GM19468 (cell line): ENCODE data around the gene CASK.
A peak's percentile ranks its signal among the peaks of the same experiment; 100 is the strongest.
"Not testable (repeated sequence)": the region's sequence is repeated elsewhere in the genome, so short reads cannot be mapped to it uniquely, and the experiment has no call there.

Source experiments
- ATAC-seq: cut with Tn5 transposase; IDR thresholded peaks from one replicate; pipeline ENCODE4 v1.9.1; 2021; ENCODE audit warnings: mild to moderate bottlenecking, moderate library complexity, moderate number of reproducible peaks; ENCODE audit not compliant: unreplicated experiment; ENCODE audit errors: extremely low read depth

Gene CASK

DNA sequence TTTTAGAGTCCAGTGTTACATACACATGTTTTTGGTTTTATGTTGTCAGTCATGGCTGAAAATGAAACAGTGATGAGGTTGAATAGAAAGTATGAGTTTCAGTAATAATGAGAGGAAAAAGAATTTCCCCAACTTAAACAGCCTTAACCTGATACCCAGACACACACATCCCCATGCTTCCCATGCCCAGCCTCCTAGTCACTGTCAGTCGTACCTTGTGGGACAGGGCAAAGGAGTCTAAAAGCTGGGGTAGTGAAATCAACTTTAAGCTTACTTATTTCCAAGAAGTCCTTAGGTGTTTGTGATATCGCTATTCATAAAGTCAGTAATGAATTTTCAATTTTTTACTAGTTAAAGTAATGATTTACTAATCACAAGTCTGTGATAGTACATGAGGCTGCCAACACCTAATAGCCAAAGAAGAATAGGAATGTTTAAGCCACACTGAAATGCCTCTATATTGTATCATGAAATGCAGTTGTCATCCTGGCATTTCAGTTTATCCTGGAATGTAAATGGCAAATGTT lies 258.9 kb downstream of the CASK start:
- ATAC-seq, result peak; percentile 37

DNA sequence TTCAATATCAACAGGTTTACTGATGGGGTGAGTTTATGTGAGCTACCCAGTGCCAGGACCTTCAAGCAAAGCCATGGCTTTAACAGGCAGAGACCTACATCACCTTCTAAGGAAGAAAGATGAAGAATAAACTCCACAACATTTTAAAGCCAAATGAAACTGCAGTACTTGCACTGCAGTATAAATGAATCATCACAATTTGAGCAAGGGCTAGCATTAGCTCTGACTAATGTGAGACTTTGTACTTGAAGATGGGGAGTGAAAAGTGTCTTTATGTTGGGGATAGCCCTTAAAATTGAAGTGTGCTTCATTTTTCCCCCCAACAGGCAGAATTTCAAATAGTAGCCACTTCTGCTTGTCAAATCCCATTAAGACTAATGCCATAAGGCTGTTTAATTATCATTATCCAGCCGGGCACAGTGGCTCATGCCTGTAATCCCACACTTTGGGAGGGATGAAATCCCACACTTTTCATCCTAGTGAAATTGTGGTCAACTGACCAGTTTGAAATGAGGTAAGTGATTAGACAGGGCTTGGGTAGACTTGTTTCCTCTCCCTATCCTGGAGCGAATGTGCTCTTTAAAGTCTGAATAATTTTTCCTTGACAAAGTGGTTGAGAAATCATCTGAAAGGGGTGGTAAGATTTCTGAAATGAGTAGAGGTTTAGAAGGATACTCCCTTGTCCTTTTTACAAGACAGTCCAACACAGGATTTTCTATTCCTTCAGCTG lies 261.8 kb downstream of the CASK start:
- no peak for ATAC-seq

DNA sequence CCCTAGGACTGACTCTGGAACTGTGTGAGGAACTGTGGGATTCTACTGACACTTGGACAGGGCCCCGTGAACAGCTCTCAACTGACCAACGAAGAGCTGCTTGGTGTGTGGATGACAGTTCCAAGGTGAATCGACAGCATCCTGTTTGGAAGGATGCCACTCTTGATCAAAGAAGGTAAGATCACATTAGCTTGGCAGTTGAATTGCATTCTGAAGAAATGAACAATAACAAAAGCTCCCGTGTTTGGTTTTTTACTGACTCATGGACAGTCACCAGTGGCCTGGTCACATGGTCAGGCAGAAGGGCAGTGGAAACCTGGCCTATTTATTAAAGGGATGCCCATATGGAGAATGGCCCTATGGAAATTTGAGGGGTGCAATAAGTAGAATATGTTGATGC lies 267.7 kb downstream of the CASK start:
- no peak for ATAC-seq

DNA sequence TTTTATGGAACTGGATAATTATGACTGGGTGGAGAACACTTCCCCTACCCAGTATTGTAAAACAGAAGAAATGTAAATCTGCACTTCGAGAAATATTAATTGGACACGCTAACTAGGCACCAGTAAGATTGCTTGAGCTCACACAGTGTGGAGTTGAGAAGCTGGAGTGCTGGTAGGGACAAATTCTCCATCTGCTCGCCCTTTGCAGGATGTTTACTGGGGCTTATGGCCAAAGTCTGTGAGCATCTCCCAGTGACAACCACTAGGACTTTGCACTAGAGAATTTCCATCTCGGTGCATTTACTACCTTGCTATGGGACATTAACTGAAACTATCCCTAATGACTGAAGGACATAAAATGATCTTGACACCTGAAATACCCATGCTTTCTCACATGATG lies 268.3 kb downstream of the CASK start:
- no peak for ATAC-seq

DNA sequence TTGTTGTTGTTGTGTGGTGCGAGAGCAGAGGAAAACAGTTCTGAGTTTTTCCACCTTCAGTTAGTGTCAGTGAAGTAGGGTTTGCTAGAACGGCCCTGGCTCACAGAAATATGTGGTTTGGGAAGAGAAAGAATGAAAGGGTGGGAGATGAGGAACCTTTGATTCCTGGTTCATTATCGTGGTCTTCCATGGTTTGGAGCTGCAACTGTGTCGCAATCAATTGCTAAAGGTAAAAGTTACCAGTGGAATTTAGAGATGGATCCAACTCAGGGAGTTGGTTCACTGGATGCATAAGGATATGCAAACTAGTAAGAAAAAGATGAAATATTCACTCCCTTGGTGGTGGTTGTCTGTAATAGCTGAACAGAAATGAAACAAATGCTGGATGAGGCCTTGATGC lies 270.2 kb downstream of the CASK start:
- ATAC-seq, result no peak

DNA sequence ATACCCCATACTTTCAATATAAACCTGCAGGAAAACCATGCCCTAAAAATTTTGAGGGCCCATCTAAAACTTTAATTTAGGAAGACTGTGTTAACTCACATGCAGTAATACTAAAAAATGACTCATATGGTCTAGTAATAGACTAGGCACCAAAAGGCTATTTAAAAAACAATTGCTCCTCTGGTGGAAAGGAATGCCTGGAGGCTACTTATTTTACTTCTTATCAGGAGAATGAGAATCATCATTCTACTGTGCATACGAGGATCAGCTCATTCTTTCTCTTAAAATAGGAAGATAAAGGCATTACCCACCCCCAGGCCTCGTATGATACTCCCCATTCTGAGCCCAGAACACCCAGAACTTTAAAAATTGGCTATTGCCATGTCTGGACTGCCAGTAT lies 277.2 kb downstream of the CASK start:
- not testable (repeated sequence) for ATAC-seq

DNA sequence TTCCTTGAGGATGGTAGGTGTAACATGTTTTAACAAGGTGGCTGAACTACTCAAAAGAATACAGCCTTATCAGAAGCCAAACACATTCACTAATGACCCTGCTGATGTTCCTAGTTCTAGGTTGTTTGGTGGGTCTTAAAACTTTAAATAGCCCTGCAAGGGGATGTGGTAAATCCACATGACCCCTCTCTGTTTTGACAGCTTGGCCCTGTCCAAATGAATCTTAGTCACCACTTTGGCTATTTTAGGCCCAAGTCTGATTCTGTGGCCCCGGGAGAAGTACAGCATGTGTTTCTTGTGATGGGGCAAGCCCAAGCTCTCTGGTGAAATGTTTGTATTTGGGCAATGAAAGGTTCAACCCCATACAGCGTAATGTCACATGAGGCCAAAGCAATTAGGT lies 289.1 kb downstream of the CASK start:
- no peak for ATAC-seq

DNA sequence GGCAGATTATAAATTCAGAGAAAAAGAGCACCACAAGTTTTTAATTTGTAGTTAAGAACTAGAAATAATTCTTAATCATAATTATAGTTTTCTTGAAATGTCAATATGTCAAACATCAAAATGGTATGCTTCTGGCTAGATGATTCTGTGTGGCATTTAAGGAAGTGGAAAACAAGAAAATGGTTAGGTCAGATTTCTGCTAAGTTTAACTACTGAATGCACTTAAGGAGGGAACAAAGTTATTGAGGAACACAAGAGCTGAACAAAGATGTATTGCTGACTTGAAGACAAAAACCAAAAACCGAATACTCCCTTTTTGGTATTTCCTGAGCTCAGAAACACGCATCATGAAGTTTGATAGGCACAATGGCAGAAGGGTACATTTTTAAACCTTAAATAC lies 293.3 kb downstream of the CASK start:
- no peak for ATAC-seq

DNA sequence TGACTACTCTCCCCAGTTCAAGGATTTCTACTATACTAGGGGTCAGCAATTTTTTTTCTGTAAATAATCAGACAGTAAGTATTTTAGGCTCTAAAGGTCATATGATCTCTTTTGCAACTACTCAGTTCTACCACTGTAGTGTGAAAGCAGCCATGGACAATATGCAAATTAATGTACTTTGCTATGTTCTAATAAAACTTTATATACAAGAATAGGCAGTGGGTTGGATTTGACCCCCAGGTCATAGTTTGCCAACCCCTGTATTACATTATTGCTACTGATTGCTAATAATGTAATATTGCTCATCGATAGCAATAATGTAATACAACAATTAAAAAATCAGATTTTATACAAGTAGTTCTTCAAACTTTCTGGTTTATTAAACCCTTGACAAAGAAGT lies 293.8 kb downstream of the CASK start:
- ATAC-seq, result no peak

DNA sequence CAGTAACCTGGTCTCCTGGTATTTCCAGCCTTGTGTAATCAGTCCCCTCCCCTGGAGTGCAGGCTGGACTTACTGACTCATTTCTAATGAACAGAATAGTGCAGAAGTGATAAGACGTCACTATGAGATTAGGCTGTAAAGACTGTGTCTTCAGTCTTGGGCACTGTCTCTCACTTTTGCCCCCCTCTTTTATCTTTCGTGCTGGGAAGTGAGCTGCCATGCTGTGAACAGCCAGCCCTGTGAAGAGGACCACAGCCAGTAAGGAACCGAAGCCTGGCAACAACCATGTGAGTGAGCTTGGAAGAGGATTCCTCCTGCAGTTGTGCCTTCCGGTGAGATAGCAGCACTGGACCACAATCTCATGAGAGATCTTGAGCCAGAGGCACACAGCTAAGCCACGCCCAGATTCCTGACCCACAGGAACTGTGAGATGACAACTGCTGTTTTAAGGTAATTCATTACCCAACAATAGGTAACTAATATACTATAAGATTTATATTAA lies 302.1 kb downstream of the CASK start:
- ATAC-seq, result no peak

DNA sequence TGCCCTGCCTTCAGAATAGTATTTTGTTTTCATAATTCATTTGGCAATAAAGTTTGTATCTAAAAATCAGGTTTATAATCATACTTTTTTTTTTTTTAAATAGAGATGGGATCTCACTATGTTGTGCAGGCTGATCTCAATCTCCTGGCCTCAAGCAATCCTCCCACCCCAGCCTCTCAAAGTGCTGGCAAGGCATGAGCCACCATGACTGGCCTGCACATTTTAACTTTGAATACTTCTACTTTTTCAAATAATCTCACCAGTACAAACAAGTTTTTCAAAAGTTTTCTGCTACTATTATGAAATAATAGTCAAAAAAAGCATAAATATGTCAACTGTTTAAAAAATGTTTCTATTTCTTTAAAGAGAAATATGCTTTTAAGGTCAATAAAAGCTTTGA lies 304.1 kb downstream of the CASK start:
- no peak for ATAC-seq

DNA sequence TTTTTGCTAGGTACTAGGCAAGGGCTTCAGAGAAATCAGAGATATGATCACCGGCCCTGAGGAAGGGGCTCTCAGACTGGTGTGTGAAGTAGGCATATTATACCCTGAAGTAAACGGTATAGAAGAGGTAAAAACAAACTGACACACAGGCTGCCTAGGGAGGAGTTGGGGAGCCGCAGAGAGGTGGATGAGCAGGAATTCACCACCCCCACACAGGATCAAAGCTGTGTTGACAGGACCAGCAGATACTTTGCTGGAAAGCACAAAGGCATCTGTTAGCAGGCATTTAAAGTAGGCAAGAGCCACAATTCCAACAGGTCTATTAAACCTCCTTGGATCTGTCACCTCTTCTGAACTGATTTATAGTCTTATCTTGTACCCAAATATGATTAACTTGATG lies 306.4 kb downstream of the CASK start:
- no peak for ATAC-seq

DNA sequence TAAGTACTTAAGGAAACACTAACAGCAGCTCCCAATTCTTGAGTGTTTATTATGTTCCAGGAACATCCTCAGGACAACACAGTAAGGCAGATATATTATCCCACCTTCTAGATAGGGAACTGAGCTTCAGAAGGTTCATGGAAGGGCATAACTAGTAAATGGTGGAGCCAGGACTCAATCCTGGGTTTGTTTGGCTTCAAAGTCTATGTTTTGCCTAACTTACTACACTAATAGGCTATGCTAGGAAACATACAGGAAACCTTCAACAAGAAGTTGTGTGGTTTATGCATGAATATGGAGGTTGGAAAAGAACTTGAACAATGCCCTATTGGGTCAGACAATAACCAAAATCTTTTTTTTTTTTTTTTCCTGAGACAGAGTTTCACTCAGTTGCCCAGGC lies 307.1 kb downstream of the CASK start:
- ATAC-seq, result no peak

DNA sequence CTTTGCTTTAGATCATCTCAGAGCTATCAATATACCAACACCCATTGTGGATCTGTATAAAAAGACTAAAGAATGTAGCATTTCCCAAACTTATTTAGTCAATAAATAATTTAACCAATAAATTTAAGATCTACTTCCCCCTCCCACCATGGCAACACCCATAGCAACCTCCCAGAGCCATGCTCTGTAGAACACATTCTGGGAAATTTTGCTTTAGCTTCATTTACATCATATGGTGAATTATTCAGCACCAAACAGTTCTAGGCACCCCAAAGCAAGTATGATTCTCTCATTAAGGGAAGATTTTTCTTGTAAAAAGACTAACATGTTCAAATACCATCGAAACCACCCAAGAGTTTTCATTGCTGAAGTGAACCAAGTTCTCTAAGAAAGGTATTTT lies 315.1 kb downstream of the CASK start:
- ATAC-seq, result no peak

DNA sequence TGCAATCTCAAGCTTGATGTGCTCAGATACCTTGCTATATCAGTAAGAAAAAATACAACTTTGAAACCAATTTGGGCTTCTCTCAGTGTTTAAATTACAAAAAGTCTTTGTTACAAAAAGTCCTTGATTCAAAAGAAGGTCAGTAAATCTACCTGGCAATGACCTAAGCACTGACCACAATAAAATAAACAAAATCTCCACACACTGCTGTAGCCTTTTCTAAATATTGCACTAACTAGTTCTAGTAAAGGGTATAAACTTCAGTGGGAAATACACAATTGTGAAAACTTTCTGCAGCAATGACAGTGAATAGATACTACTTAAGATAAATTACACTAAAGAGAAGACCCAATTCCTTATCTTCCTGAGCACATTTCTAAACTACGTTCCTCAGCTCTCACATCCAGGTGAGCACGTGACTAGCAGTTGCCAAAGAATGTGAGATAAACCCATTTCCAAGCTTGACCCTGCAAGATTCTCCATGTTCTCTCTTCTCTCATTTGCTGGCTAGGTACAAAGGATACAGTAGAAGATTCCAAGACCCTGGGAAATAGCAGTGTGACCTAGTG lies 316.0 kb downstream of the CASK start:
- ATAC-seq, result no peak

DNA sequence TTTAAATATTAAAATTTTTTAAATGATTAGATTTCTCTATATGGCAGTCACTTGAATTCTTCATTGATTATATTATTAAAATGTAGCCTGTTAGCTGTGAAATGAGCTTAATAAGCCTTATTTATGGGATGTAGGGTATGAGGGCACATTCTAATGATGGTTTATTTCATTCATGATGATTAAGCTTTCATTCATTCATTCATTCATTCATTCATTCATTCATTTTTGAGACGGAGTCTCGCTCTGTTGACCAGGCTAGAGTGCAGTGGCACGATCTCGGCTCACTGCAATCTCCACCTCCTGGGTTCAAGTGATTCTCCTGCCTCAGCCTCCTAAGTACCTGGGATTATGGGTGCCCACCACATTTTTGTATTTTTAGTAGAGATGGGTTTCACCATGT lies 317.3 kb downstream of the CASK start:
- not testable (repeated sequence) for ATAC-seq

DNA sequence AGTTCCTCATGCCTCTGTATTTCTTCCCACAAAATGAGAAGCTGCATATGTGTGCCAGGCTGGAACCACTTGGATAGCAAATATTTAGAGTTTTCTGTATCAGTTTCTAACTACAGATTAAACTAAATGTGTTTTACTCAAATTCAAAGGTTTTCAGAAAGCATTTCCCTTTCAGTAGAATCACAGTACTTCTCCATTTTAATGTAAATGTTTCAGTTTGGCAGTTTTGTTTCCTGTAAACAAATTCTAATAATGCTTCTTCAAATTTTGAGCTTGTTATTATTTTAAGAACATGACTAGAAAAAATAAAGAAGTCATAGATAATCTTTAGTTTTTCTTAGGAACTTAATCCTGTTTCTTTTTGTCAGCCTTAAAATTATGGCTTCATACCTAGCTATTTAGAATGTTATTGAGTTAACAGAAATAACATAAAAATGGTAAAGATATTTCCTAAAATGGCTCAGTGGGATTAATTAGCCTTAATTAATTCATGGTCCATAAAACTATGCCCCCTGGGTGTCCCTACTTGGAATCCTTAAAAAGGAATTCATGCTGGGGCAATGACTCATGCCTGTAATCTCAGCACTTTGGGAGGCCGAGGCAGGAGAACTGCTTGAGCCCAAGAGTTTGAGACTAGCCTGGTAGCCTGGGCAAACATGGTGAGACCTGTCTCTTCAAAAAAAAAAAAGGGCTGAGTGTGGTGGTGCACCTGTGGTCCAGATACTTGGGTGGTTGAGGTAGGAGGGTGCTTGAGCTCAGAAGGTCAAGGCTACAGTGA lies 318.4 kb downstream of the CASK start:
- ATAC-seq, result no peak

DNA sequence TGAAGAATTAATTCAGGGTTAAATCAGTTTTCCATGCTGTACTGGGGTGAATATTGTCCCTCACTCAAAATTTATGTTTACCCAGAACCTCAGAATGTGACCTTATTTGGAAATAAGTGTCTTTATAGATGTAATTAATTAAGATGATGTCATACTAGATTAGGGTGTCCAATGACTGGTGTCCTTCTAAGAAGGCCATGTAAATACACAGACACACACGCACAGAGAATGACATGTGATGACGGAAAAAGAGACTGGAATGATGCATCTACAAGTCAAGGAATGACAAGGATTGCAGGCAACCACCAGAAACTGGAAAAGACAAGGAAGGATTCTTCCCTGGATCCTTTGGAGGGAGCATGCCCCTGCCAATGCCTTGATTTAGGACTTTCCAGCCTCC lies 319.2 kb downstream of the CASK start:
- no peak for ATAC-seq

DNA sequence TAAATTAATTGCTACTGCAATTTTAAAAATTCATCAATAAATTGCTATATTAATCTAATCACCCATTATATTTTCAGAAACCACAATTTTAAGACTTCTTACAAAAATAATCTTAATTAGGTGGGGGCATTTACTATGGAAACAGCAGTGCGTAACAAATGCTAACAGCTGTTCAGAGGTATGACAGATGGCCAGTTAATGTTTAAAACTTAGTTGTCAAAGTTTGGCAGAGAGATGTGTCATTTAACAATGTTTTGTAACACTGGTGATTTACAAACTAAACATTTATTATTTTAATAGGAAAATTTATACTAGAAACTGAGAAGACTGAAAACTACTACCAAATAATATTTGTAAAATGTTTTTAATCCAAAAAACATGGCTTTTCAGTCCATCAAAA lies 319.8 kb downstream of the CASK start:
- no peak for ATAC-seq

DNA sequence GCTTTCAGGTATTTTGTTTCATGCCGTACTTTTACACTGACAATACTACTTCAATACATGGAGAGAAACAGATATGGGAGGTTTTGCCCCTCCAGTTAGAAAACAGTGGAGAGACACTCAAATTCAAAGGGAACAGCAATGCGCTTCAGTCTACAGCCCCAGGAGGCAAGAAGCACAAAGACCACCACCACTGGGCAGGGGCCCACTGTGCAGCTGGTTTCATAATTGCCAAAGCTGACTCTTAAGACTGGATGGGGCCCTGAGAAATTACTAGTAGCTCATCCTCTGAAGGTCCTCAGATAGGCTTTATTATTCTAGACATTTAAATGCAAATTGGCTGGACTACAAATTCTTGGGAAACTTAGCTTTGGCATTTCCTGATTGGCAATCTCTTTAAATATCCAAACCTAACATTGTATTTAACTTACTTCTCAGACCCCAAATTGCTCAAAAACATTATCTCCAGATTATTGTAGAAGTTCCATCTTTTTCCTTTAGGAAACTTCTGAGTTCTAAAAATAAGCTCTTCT lies 320.5 kb downstream of the CASK start:
- no peak for ATAC-seq

DNA sequence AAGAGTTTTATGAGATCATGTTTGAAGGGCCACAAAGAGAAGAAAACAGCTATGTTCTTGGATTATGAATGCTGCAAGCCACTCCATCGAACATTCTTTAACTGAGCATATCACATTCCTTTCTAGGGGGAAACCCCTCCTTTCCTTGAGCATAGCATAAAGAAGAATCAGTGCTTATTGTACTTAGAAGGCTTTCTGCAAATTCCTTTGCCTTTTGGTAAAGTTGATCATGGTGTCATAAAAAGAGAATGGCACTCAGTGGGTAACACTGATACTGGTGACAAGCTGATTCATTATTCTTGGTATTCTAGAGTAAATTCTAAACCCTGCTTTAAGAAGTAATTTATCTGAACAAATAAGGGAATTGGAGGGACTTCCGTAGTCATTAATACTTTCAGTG lies 323.1 kb downstream of the CASK start:
- ATAC-seq, result no peak
